Stromal cell of bone marrow (primary cell): ENCODE data around the gene APOM.

Experiments used
- DNase-seq: peaks from one replicate; pipeline ENCODE4 v3.0.0-alpha.2; 2012; ENCODE audit warnings: low read depth

Gene APOM

GRCh38 chr6:31655349-31656237, at the start of gene APOM:
Gene APOM, plus strand, starts transcription at chr6:31655894. Its CDS starts 73 bp downstream, at chr6:31655967.
- DNase-seq, result no peak

- no peak for DNase-seq
These were observed 48.4 kb upstream of the APOM start for GRCh38 chr6:31607317-31607716.

- no peak for DNase-seq
These were observed 45.9 kb upstream of the APOM start for GRCh38 chr6:31609519-31610406.

GRCh38 chr6:31610968-31611367, 44.7 kb upstream of the APOM start:
- DNase-seq, result no peak

GRCh38 chr6:31614075-31614619, 41.5 kb upstream of the APOM start:
- DNase-seq, result no peak

- no peak for DNase-seq
These were observed 40.8 kb upstream of the APOM start, which contains the start of gene AIF1 for GRCh38 chr6:31614684-31615578. Gene AIF1, plus strand, starts transcription at chr6:31615234. Its CDS starts 96 bp downstream, at chr6:31615330.

- DNase-seq, result no peak
These were observed 39.9 kb upstream of the APOM start for GRCh38 chr6:31615748-31616147.

GRCh38 chr6:31617010-31617409, 38.7 kb upstream of the APOM start:
- DNase-seq, result no peak

- peak; percentile 99 for DNase-seq
These were observed 35.7 kb upstream of the APOM start for GRCh38 chr6:31619805-31620585.

- DNase-seq, result peak; percentile 31
These were observed 34.9 kb upstream of the APOM start, which contains the start of gene PRRC2A for GRCh38 chr6:31620586-31621319. Gene PRRC2A, plus strand, starts transcription at chr6:31620715. Its CDS starts 2,075 bp downstream, at chr6:31622790.

- DNase-seq, result no peak
These were observed 34.3 kb upstream of the APOM start for GRCh38 chr6:31621320-31621939.

- DNase-seq, result no peak
These were observed 33.7 kb upstream of the APOM start for GRCh38 chr6:31621991-31622390.

GRCh38 chr6:31622684-31623091, 33.0 kb upstream of the APOM start:
- DNase-seq, result no peak

GRCh38 chr6:31624070-31624469, 31.6 kb upstream of the APOM start:
- no peak for DNase-seq

GRCh38 chr6:31626952-31627351, 28.7 kb upstream of the APOM start:
- no peak for DNase-seq

- no peak for DNase-seq
These were observed 27.9 kb upstream of the APOM start for GRCh38 chr6:31627690-31628287.

- no peak for DNase-seq
These were observed 26.7 kb upstream of the APOM start for GRCh38 chr6:31629014-31629413.

GRCh38 chr6:31630177-31630934, 25.3 kb upstream of the APOM start:
- no peak for DNase-seq
